Amniotic stem cell (primary cell): ENCODE measurements around the gene PABPC1L.
A peak's percentile ranks its signal among the peaks of the same experiment; 100 is the strongest.
"Not testable (repeated sequence)": the region's sequence is repeated elsewhere in the genome, so short reads cannot be mapped to it uniquely, and the experiment has no call there.

Experiments used
- DNase-seq: peaks from one replicate; lab custom pipeline; 2025; lab: John Stamatoyannopoulos, UW

Gene PABPC1L

GRCh38 chr20:44909872-44910689 lies at the start of gene PABPC1L:
Gene PABPC1L, plus strand, starts transcription at chr20:44910060. Its CDS starts 84 bp downstream, at chr20:44910144.
- DNase-seq: peak; percentile 25

GRCh38 chr20:44861531-44862006 lies 48.3 kb upstream of the PABPC1L start:
- no peak for DNase-seq

GRCh38 chr20:44862286-44862685 lies 47.6 kb upstream of the PABPC1L start:
- DNase-seq: no peak

- DNase-seq: not testable (repeated sequence)
These were observed 46.3 kb upstream of the PABPC1L start for GRCh38 chr20:44863365-44864084.

- not testable (repeated sequence) for DNase-seq
These were observed 45.4 kb upstream of the PABPC1L start for GRCh38 chr20:44864493-44864892.

GRCh38 chr20:44866703-44867335 lies 43.0 kb upstream of the PABPC1L start:
- DNase-seq: no peak

- no peak for DNase-seq
These were observed 40.4 kb upstream of the PABPC1L start for GRCh38 chr20:44869471-44869870.

GRCh38 chr20:44882360-44882759 lies 27.5 kb upstream of the PABPC1L start:
- not testable (repeated sequence) for DNase-seq

GRCh38 chr20:44883214-44883902 lies 26.5 kb upstream of the PABPC1L start:
- no peak for DNase-seq

- no peak for DNase-seq
These were observed 24.9 kb upstream of the PABPC1L start for GRCh38 chr20:44884907-44885391.

GRCh38 chr20:44885392-44886265 lies 24.2 kb upstream of the PABPC1L start, which contains the start of gene YWHAB:
Gene YWHAB, plus strand, starts transcription at chr20:44885705. Its CDS starts 15,829 bp downstream, at chr20:44901534.
- DNase-seq: peak; percentile 96

GRCh38 chr20:44886266-44886651 lies 23.6 kb upstream of the PABPC1L start:
- DNase-seq: no peak

- no peak for DNase-seq
These were observed 23.0 kb upstream of the PABPC1L start for GRCh38 chr20:44886828-44887227.

- no peak for DNase-seq
These were observed 22.4 kb upstream of the PABPC1L start for GRCh38 chr20:44887466-44887865.

- no peak for DNase-seq
These were observed 21.4 kb upstream of the PABPC1L start for GRCh38 chr20:44888226-44889103.

GRCh38 chr20:44891826-44892225 lies 18.0 kb upstream of the PABPC1L start:
- DNase-seq: no peak

GRCh38 chr20:44894959-44895358 lies 14.9 kb upstream of the PABPC1L start:
- no peak for DNase-seq

GRCh38 chr20:44896583-44896982 lies 13.3 kb upstream of the PABPC1L start:
- DNase-seq: no peak

- DNase-seq: no peak
These were observed 12.7 kb upstream of the PABPC1L start for GRCh38 chr20:44897133-44897532.
